ENCODE results near the gene PRR33.

The PRR33 gene

GRCh38 chr11:1926156-1927025 is 34.7 kb upstream of the PRR33 start:
- H3K27ac ChIP-seq = no peak overlapping the region
- TF ChIP-seq CTCF (conservative IDR thresholded peaks at IDR 0.05) = no peak
- TF ChIP-seq ZFX (IDR thresholded peaks at IDR 0.05) = no peak

- no peak for TF ChIP-seq CTCF (conservative IDR thresholded peaks at IDR 0.05)
- TF ChIP-seq ZFX (IDR thresholded peaks at IDR 0.05) = no peak
- no peak overlapping the region for H3K27ac ChIP-seq
Measured at GRCh38 chr11:1925373-1926155, 33.9 kb upstream of the PRR33 start.

DNA sequence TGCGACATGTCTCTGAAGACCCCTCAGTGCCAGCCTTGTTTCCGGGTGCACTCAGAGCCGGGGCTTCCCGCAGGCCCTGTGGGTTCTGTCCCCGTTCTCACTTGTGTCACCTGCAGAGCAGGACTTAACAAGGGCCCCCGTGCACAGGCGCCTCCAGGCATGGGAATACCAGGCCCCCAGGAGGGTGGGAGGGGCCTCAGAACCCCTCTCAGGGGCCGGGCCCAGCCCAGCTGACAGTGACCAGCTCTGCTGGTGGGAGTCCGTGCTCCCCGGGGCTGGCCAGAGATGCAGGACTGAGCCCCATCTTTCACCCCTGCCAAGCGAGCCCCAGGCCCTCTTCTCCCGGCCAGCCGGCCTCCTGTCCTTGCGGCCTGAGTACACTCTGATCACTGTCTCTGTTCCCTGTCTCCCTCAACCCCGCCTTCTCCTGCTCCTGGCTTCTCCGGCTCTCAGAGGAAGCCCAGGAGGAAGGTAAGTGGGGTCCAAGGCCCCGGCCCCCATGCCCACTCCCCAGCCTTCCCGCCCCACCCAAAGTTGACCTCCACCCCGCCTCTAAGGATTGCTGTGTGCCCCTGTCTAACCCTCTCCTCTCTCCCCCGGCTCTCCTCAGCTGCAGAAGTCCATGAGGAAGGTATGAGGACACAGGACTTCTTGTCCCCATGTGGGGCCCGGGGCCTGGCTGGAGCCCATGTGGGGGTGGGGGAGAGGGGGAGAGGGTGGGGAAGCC is 33.1 kb upstream of the PRR33 start:
- no peak overlapping the region for H3K27ac ChIP-seq
- TF ChIP-seq ZFX (IDR thresholded peaks at IDR 0.05) (no peak), CTCF (conservative IDR thresholded peaks at IDR 0.05) (no peak)

DNA sequence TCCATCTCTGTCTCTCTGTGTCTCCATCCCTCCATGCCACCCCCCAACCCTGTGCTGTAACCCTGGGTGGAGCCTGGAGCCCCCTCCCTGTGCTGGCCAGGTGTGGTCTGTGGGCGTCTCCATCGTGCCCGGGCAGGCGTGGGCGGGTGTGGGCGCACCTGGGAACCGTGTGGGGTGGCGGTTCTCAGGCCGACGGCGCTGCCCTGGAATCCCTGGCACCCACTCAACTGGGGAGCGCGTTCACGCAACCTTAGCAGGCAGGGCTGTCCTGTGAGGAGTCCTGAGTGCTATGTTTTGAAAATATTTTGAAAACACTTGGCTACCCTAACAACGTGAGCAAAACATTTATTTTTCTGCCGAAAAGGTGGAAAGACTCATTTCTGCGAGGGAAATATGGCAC is 32.5 kb upstream of the PRR33 start:
- TF ChIP-seq ZFX (IDR thresholded peaks at IDR 0.05) = no peak
- no peak for TF ChIP-seq CTCF (conservative IDR thresholded peaks at IDR 0.05)
- no peak overlapping the region for H3K27ac ChIP-seq

DNA sequence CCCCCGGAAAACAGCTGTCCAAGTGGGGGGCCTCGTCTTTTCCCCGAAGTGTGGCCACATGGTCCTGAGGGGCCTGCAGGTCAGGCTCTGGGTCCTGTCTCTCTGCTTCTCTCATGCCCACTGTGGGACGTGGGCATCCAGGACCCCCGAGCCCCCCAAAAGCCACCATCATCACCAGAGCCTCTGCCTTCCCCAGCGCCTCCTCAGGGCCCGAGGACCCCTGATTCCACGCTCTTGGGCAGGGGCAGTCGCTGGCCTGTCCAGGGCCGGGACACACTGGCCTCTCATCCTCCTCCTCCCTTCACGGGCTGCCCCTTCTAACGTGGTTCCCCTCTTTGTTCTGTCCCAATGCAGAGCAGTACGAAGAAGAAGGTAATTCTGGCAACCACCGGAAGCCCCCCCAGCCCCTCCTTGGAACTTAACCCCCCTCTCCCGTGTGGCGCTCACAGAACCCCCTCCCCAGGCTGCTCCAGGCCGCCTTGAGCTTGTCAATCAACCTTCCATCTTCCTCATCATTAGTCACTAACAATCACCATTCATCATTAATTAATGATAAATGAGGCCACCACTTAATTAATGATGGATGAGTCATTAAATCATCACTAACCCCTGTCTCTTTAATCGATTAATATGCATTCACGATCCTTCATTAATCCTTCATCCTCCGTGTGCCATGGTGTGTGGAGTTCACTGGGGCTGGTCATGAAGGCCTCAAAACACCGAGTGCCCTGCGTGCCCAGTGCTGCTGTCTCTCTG is 31.7 kb upstream of the PRR33 start:
- no peak for TF ChIP-seq CTCF (conservative IDR thresholded peaks at IDR 0.05)
- TF ChIP-seq ZFX (IDR thresholded peaks at IDR 0.05) = no peak
- no peak overlapping the region for H3K27ac ChIP-seq

- TF ChIP-seq CTCF (conservative IDR thresholded peaks at IDR 0.05) (no peak), ZFX (IDR thresholded peaks at IDR 0.05) (no peak)
- H3K27ac ChIP-seq = no peak overlapping the region
Measured at GRCh38 chr11:1922481-1923081, 30.9 kb upstream of the PRR33 start.
